Stomach (tissue), 4 donors: Measurements from ENCODE around the gene CCSER1.

Experiments
- CTCF ChIP-seq, 7 experiments: fragments of 450-650 bp in 4 of 7; fragments of 200-600 bp in 3 of 7; sonication (generic) in 3 of 7; IDR thresholded peaks; one replicate each; pipeline ENCODE4 v1.5.1; 2016 to 2019; ENCODE audit warnings: antibody characterized with exemption in 7 of 7, control low read depth in 2 of 7, mild to moderate bottlenecking in 1 of 7
- EP300 ChIP-seq: sonication (generic); formaldehyde crosslinking; IDR thresholded peaks from one replicate; pipeline ENCODE4 v1.6.1; 2017; ENCODE audit warnings: antibody characterized with exemption
- POLR2A ChIP-seq, 4 donors: fragments of 450-650 bp; IDR thresholded peaks; one replicate each; pipeline ENCODE4 v1.6.1; 2016; ENCODE audit warnings: antibody characterized with exemption in 4 of 4, control low read depth in 2 of 4, mild to moderate bottlenecking in 1 of 4, moderate library complexity in 1 of 4
- POLR2AphosphoS5 ChIP-seq, 3 donors: sonication (generic); formaldehyde crosslinking; IDR thresholded peaks; one replicate each; pipeline ENCODE4 v1.6.1; 2016; ENCODE audit warnings: antibody characterized with exemption in 3 of 3

- TF ChIP-seq EP300: no peak
- no peak for TF ChIP-seq CTCF (IDR thresholded peaks at IDR 0.05)
- TF ChIP-seq POLR2AphosphoS5 (IDR thresholded peaks at IDR 0.05): no peak
- TF ChIP-seq POLR2A (IDR thresholded peaks at IDR 0.05): no peak
Observed at GRCh38 chr4:90585961-90586360, 458.8 kb downstream of the CCSER1 start.
